Central memory CD8-positive, alpha-beta T cell (primary cell): ENCODE data around the gene STRADB.

Experiments used
- ATAC-seq: fragments of 150-1000 bp; cut with Tn5 transposase; replicated peaks from 2 replicates; pipeline ENCODE4 v1.10.0; 2022; ENCODE audit warnings: mild to moderate bottlenecking, moderate FRiP score, moderate number of reproducible peaks; ENCODE audit not compliant: poor library complexity, severe bottlenecking; ENCODE audit errors: extremely low read depth
- DNase-seq, 2 donors: peaks; one replicate each; pipeline ENCODE4 v3.0.0; 2021; ENCODE audit warnings: low spot score in 2 of 2
- H3K27ac Mint-ChIP-seq: one replicate; pipeline ENCODE4 v1.8.0; 2022; ENCODE audit warnings: low read depth, mild to moderate bottlenecking, moderate library complexity, mixed read lengths
- H3K27me3 Mint-ChIP-seq: one replicate; pipeline ENCODE4 v1.8.0; 2022; ENCODE audit warnings: mixed read lengths
- H3K36me3 Mint-ChIP-seq: one replicate; pipeline ENCODE4 v1.8.0; 2022; ENCODE audit warnings: mild to moderate bottlenecking, moderate library complexity, mixed read lengths; ENCODE audit not compliant: insufficient read depth
- H3K4me1 Mint-ChIP-seq: one replicate; pipeline ENCODE4 v1.8.0; 2022; ENCODE audit warnings: mixed read lengths
- H3K4me3 Mint-ChIP-seq: one replicate; pipeline ENCODE4 v1.8.0; 2022; ENCODE audit warnings: mild to moderate bottlenecking, moderate library complexity, mixed read lengths
- H3K9me3 Mint-ChIP-seq: one replicate; pipeline ENCODE4 v1.8.0; 2022; ENCODE audit warnings: mixed read lengths

STRADB gene

GRCh38 chr2:201451292-201452057 is at the start of gene STRADB, which contains the start of gene TRAK2:
STRADB (plus strand) TSS chr2:201451740; CDS start chr2:201454841, 3,101 bp downstream.
TRAK2 (minus strand) TSS chr2:201451458; CDS start chr2:201420507, 30,951 bp downstream.
- Mint-ChIP-seq H3K4me1 (peaks cover 32% of the 10 kb centered on the region), H3K27ac (peak within 1 kb of the TSS; percentile 87), H3K4me3 (peak within 1 kb of the TSS; percentile 98), H3K27me3 (no peaks in the 10 kb centered on the region), H3K36me3 (peaks cover 18% of the 10 kb centered on the region), H3K9me3 (no peaks in the 10 kb centered on the region)
- peak; percentile 90 to 94 for DNase-seq
- ATAC-seq, result peak; percentile 92

- no peak overlapping the region for H3K4me3 Mint-ChIP-seq
- H3K9me3 Mint-ChIP-seq, result no peaks in the 10 kb centered on the region
- peaks cover 21% of the 10 kb centered on the region for H3K36me3 Mint-ChIP-seq
- peaks cover 12% of the 10 kb centered on the region for H3K4me1 Mint-ChIP-seq
- H3K27me3 Mint-ChIP-seq, result no peaks in the 10 kb centered on the region
- no peak overlapping the region for H3K27ac Mint-ChIP-seq
- ATAC-seq (no peak), DNase-seq (no peak)
These were observed 49.7 kb upstream of the STRADB start for GRCh38 chr2:201401815-201402214.

GRCh38 chr2:201402651-201403562 is 48.6 kb upstream of the STRADB start:
- DNase-seq (no peak), ATAC-seq (no peak)
- Mint-ChIP-seq H3K27me3 (no peaks in the 10 kb centered on the region), H3K9me3 (no peaks in the 10 kb centered on the region), H3K4me3 (no peak overlapping the region), H3K36me3 (peaks cover 18% of the 10 kb centered on the region), H3K27ac (no peak overlapping the region), H3K4me1 (peaks cover 12% of the 10 kb centered on the region)

- ATAC-seq (no peak), DNase-seq (no peak)
- Mint-ChIP-seq H3K27ac (no peak overlapping the region), H3K9me3 (no peaks in the 10 kb centered on the region), H3K27me3 (no peaks in the 10 kb centered on the region), H3K36me3 (peaks cover 15% of the 10 kb centered on the region), H3K4me3 (no peak overlapping the region), H3K4me1 (peaks cover 12% of the 10 kb centered on the region)
These were observed 47.7 kb upstream of the STRADB start for GRCh38 chr2:201403880-201404279.

GRCh38 chr2:201404699-201405280 is 46.8 kb upstream of the STRADB start:
- Mint-ChIP-seq H3K9me3 (no peaks in the 10 kb centered on the region), H3K27ac (peak overlapping the region; percentile 44), H3K4me3 (no peak overlapping the region), H3K27me3 (no peaks in the 10 kb centered on the region), H3K4me1 (peaks cover 12% of the 10 kb centered on the region), H3K36me3 (peaks cover 10% of the 10 kb centered on the region)
- ATAC-seq, result no peak
- no peak for DNase-seq

GRCh38 chr2:201406077-201406662 is 45.4 kb upstream of the STRADB start:
- Mint-ChIP-seq H3K27ac (no peak overlapping the region), H3K9me3 (no peaks in the 10 kb centered on the region), H3K27me3 (no peaks in the 10 kb centered on the region), H3K4me1 (peaks cover 13% of the 10 kb centered on the region), H3K4me3 (no peak overlapping the region), H3K36me3 (peaks cover 10% of the 10 kb centered on the region)
- no peak for ATAC-seq
- no peak for DNase-seq

GRCh38 chr2:201407265-201407664 is 44.3 kb upstream of the STRADB start:
- H3K27ac Mint-ChIP-seq, result no peak overlapping the region
- H3K4me3 Mint-ChIP-seq, result no peak overlapping the region
- H3K4me1 Mint-ChIP-seq, result peaks cover 24% of the 10 kb centered on the region
- ATAC-seq, result no peak
- H3K36me3 Mint-ChIP-seq, result peaks cover 8% of the 10 kb centered on the region
- no peaks in the 10 kb centered on the region for H3K9me3 Mint-ChIP-seq
- H3K27me3 Mint-ChIP-seq, result no peaks in the 10 kb centered on the region
- DNase-seq, result no peak

GRCh38 chr2:201408931-201409330 is 42.6 kb upstream of the STRADB start:
- Mint-ChIP-seq H3K36me3 (peaks cover 8% of the 10 kb centered on the region), H3K27ac (no peak overlapping the region), H3K4me1 (peaks cover 24% of the 10 kb centered on the region)

GRCh38 chr2:201411421-201411820 is 40.1 kb upstream of the STRADB start:
- Mint-ChIP-seq H3K9me3 (no peaks in the 10 kb centered on the region), H3K36me3 (no peaks in the 10 kb centered on the region), H3K4me3 (no peak overlapping the region), H3K27ac (no peak overlapping the region), H3K4me1 (peaks cover 17% of the 10 kb centered on the region), H3K27me3 (no peaks in the 10 kb centered on the region)
- DNase-seq (no peak), ATAC-seq (no peak)

More at GRCh38 chr2:201408931-201409330, 42.6 kb upstream of the STRADB start:
- DNase-seq, result no peak
- no peaks in the 10 kb centered on the region for H3K27me3 Mint-ChIP-seq
- H3K9me3 Mint-ChIP-seq, result no peaks in the 10 kb centered on the region
- H3K4me3 Mint-ChIP-seq, result no peak overlapping the region
- ATAC-seq, result no peak

- Mint-ChIP-seq H3K27ac (no peak overlapping the region), H3K4me3 (no peak overlapping the region), H3K4me1 (peaks cover 17% of the 10 kb centered on the region), H3K9me3 (no peaks in the 10 kb centered on the region), H3K36me3 (no peaks in the 10 kb centered on the region), H3K27me3 (no peaks in the 10 kb centered on the region)
- ATAC-seq (no peak), DNase-seq (no peak)
These were observed 38.4 kb upstream of the STRADB start for GRCh38 chr2:201413143-201413542.

- ATAC-seq (peak; percentile 27), DNase-seq (no peak)
- Mint-ChIP-seq H3K36me3 (no peaks in the 10 kb centered on the region), H3K27me3 (no peaks in the 10 kb centered on the region), H3K4me1 (peaks cover 19% of the 10 kb centered on the region), H3K27ac (no peak overlapping the region), H3K4me3 (no peak overlapping the region), H3K9me3 (no peaks in the 10 kb centered on the region)
These were observed 38.0 kb upstream of the STRADB start for GRCh38 chr2:201413552-201413951.
